Globus pallidus (tissue), 1 donor: ENCODE measurements around the gene ZNF362.

Source experiments
- DNase-seq: peaks from one replicate; pipeline ENCODE4 v3.0.0-alpha.2; 2015; ENCODE audit warnings: low spot score

Gene ZNF362

DNA sequence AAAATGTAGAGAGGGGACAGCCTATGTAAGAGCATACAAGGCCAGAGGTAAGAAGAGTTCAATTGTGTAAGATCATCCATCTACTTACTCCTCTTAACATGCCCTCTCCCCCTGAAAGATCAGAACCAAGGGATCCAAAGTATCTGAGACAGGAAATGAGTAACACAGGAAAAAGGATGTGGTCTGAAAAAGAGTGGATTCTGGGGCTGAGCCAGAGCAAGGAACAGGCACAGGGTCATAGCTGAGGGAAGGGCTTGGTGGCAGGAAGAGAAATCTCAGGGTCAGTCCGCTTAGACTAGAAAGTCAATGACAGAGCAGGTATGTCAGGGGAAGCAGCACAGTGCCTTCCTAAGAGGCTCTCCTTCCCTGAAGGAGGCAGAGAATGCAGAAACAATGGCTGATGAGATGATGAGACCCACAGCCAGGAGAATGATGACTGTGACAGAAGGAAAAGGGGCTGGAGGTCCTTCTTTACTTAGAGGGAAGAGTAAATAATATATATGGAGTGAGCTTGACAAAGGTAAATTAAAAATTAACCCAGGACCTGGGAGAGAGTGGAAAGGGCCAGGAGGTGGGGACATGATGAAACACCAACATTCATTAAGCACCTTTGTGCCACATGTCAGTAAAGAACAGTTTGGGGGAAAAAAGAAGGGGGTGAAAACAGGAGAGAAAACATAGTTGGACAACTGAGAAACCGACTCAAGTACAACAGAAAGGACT is 90.8 kb downstream of the ZNF362 start:
- no peak for DNase-seq

DNA sequence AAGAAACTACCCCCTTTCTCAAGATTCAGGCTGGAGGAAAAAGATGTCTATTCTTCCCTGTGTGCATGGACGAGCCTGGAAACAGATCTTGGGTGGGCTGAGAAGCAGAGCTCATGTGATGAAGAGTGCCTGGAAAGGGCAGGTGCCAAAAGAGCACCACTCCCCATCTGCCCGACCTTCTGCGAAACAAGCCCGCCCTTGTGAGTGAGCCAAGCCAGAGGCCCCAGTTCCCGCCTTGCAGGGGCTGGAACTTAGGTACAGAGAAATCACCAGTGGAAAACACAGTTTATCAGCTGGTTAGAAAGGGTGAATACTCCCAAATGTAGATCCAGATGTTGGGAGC is 91.3 kb downstream of the ZNF362 start:
- DNase-seq = no peak

DNA sequence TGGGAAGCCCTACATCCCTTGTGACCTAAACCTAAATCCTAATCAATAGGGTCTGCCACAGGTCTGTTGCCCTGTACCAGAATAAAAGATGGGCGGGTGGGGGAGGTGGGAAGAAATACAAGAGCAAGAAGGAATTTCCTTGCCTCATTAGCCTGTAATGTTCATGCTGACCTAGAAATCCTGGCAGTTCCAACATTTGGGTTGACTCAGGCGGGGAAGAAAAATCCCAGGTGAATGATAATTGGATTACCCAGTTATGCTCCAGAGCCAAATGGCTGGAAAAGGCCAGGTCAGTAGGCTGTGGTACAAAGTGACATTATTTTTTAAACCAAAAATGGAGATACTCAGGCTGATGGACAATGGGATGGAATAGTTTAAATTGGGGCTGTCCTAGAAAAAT is 91.9 kb downstream of the ZNF362 start:
- DNase-seq = no peak

DNA sequence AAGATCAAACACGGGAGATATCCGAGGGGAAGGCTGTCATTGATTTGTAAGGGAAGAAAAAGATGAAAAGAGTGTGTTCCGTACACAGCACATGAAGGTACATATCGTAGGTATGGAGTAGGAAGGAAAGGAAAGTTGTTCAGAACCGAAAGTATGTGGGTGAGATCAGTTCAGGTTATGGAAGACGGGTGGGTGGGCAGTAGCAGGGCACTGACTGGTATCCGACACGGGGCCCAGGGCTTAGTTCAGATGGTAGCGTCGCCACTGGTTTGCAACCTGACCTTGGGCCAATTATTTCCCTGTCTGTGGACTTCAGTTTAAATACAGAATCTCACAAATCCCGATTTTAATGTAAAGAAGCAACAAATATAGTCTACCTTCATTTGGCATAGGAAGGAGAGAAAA is 92.4 kb downstream of the ZNF362 start:
- no peak for DNase-seq

DNA sequence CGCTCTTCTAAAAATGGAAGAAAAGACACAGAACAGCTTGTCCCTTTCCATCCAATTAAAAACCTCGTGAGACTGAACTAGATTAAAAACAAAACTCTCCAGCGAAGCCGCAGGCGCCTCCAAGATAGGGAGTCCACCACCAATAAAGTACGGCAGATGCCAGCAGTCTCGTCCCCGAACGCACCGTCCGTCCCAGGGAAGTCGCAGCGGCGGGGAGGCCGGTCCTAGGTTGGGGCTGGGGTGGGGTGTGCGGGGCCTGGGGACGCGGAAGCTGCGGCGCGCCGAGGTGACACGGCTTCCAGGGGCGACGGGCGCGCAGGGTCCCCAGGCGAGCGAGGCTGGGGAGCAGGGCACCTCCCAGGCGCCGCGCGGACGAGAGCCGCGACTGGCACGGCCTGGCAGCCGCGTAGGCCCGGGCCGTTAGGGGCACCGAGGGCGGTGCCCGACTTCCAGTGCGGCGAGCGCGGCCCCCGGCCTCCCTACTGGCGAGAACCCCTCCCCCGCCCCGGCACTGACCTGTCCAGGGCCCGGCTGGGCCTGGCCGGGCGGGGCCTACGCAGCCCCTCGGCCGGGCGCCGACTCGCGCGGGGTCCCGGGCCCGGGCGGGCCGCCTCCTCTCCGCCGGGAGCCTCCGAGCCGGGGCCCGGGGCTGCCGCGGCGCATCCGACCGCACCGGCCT is 92.9 kb downstream of the ZNF362 start:
- DNase-seq = no peak

DNA sequence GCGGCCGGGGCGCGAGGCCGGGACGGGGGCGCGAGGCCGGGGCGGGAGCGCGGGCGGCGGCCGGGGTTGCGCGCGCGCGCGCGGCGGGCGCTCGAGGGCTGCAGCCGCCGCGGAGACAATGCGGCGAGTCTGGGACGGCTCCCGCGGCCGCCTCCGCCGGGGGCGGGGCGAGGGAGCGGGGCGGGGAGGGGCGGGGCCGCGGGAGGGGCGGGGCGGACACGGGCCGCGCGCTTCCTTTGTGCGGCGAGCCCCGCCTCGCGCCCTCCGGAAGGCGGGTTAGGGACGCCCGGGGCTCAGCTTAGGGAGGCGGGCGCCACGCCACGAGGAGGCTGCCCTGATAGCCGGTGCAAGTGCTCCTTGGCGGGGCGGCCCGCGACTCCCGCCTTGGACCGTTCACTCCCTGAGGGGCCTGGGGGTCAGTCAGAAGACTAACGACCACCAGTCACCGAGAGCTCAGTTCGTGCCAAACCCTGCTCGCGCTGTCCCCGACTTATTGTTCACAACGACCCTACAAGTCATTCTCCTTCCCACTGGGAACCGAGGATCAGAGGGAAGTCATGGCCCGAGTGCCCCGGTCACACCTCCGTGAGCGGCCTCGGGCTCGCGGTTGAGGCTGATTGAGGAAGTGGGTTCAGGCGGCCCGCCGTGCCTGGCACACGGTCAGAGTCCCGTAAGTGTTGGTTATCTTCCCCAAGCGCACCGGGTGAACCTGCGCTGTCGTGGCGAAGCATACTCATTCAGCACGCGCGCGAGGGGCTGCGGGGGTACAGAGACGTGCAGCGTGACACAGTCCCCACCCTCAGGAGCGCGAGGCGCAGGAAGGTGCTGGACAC is 93.7 kb downstream of the ZNF362 start:
- DNase-seq = peak; percentile 89
